Measurements from ENCODE around the gene SLC12A3.

Gene SLC12A3

GRCh38 chr16:56871172-56871593, 6.2 kb downstream of the SLC12A3 start:
- Histone ChIP-seq H3K9me3 (ENCODE audit: control insufficient read depth in 1 of 2, low read length in 2 of 2) (no peaks in the 10 kb centered on the region), H3K4me1 (ENCODE audit: control insufficient read depth in 1 of 2, insufficient read depth in 2 of 2, low read length in 2 of 2) (no peaks in the 10 kb centered on the region), H3K27me3 (ENCODE audit: low read depth, low read length) (no peaks in the 10 kb centered on the region), H3K36me3 (ENCODE audit: control insufficient read depth in 1 of 2, insufficient read depth in 2 of 2, low read length in 2 of 2) (no peaks in the 10 kb centered on the region), H3K27ac (ENCODE audit: low read length) (no peak overlapping the region), H3K4me3 (ENCODE audit: low read depth in 1 of 2, low read length in 2 of 2) (no peak overlapping the region)

GRCh38 chr16:56872863-56873391, 7.9 kb downstream of the SLC12A3 start:
- no peaks in the 10 kb centered on the region for H3K36me3 ChIP-seq (ENCODE audit: control insufficient read depth in 1 of 2, insufficient read depth in 2 of 2, low read length in 2 of 2)
- H3K27ac ChIP-seq (ENCODE audit: low read length) = no peak overlapping the region
- no peak overlapping the region for H3K4me3 ChIP-seq (ENCODE audit: low read depth in 1 of 2, low read length in 2 of 2)
- H3K27me3 ChIP-seq (ENCODE audit: low read depth, low read length) = no peaks in the 10 kb centered on the region
- H3K4me1 ChIP-seq (ENCODE audit: control insufficient read depth in 1 of 2, insufficient read depth in 2 of 2, low read length in 2 of 2) = no peaks in the 10 kb centered on the region
- H3K9me3 ChIP-seq (ENCODE audit: control insufficient read depth in 1 of 2, low read length in 2 of 2) = no peaks in the 10 kb centered on the region

- Histone ChIP-seq H3K4me1 (ENCODE audit: control insufficient read depth in 1 of 2, insufficient read depth in 2 of 2, low read length in 2 of 2) (no peaks in the 10 kb centered on the region), H3K36me3 (ENCODE audit: control insufficient read depth in 1 of 2, insufficient read depth in 2 of 2, low read length in 2 of 2) (no peaks in the 10 kb centered on the region), H3K9me3 (ENCODE audit: control insufficient read depth in 1 of 2, low read length in 2 of 2) (no peaks in the 10 kb centered on the region), H3K27ac (ENCODE audit: low read length) (no peak overlapping the region), H3K4me3 (ENCODE audit: low read depth in 1 of 2, low read length in 2 of 2) (no peak overlapping the region), H3K27me3 (ENCODE audit: low read depth, low read length) (no peaks in the 10 kb centered on the region)
These were observed 9.8 kb downstream of the SLC12A3 start for GRCh38 chr16:56874800-56875199.

- Histone ChIP-seq H3K27me3 (ENCODE audit: low read depth, low read length) (no peaks in the 10 kb centered on the region), H3K9me3 (ENCODE audit: control insufficient read depth in 1 of 2, low read length in 2 of 2) (no peaks in the 10 kb centered on the region), H3K4me1 (ENCODE audit: control insufficient read depth in 1 of 2, insufficient read depth in 2 of 2, low read length in 2 of 2) (no peaks in the 10 kb centered on the region), H3K4me3 (ENCODE audit: low read depth in 1 of 2, low read length in 2 of 2) (no peak overlapping the region), H3K27ac (ENCODE audit: low read length) (no peak overlapping the region), H3K36me3 (ENCODE audit: control insufficient read depth in 1 of 2, insufficient read depth in 2 of 2, low read length in 2 of 2) (no peaks in the 10 kb centered on the region)
These were observed 11.0 kb downstream of the SLC12A3 start for GRCh38 chr16:56876048-56876447.

GRCh38 chr16:56877486-56878182, 12.6 kb downstream of the SLC12A3 start:
- H3K27ac ChIP-seq (ENCODE audit: low read length) = no peak overlapping the region
- H3K4me3 ChIP-seq (ENCODE audit: low read depth in 1 of 2, low read length in 2 of 2) = no peak overlapping the region
- H3K4me1 ChIP-seq (ENCODE audit: control insufficient read depth in 1 of 2, insufficient read depth in 2 of 2, low read length in 2 of 2) = no peaks in the 10 kb centered on the region
- H3K36me3 ChIP-seq (ENCODE audit: control insufficient read depth in 1 of 2, insufficient read depth in 2 of 2, low read length in 2 of 2) = no peaks in the 10 kb centered on the region
- no peaks in the 10 kb centered on the region for H3K27me3 ChIP-seq (ENCODE audit: low read depth, low read length)
- H3K9me3 ChIP-seq (ENCODE audit: control insufficient read depth in 1 of 2, low read length in 2 of 2) = no peaks in the 10 kb centered on the region

GRCh38 chr16:56878282-56878854, 13.4 kb downstream of the SLC12A3 start:
- H3K4me1 ChIP-seq (ENCODE audit: control insufficient read depth in 1 of 2, insufficient read depth in 2 of 2, low read length in 2 of 2) = no peaks in the 10 kb centered on the region
- H3K27me3 ChIP-seq (ENCODE audit: low read depth, low read length) = no peaks in the 10 kb centered on the region
- no peaks in the 10 kb centered on the region for H3K9me3 ChIP-seq (ENCODE audit: control insufficient read depth in 1 of 2, low read length in 2 of 2)
- H3K4me3 ChIP-seq (ENCODE audit: low read depth in 1 of 2, low read length in 2 of 2) = no peak overlapping the region
- no peak overlapping the region for H3K27ac ChIP-seq (ENCODE audit: low read length)
- H3K36me3 ChIP-seq (ENCODE audit: control insufficient read depth in 1 of 2, insufficient read depth in 2 of 2, low read length in 2 of 2) = no peaks in the 10 kb centered on the region

- no peak overlapping the region for H3K4me3 ChIP-seq (ENCODE audit: low read depth in 1 of 2, low read length in 2 of 2)
These were observed 14.3 kb downstream of the SLC12A3 start for GRCh38 chr16:56879276-56879675.

GRCh38 chr16:56880176-56880575, 15.2 kb downstream of the SLC12A3 start:
- Histone ChIP-seq H3K4me1 (ENCODE audit: control insufficient read depth in 1 of 2, insufficient read depth in 2 of 2, low read length in 2 of 2) (no peaks in the 10 kb centered on the region), H3K36me3 (ENCODE audit: control insufficient read depth in 1 of 2, insufficient read depth in 2 of 2, low read length in 2 of 2) (no peaks in the 10 kb centered on the region), H3K27me3 (ENCODE audit: low read depth, low read length) (no peaks in the 10 kb centered on the region), H3K27ac (ENCODE audit: low read length) (no peak overlapping the region), H3K9me3 (ENCODE audit: control insufficient read depth in 1 of 2, low read length in 2 of 2) (no peaks in the 10 kb centered on the region), H3K4me3 (ENCODE audit: low read depth in 1 of 2, low read length in 2 of 2) (no peak overlapping the region)

More at GRCh38 chr16:56879276-56879675, 14.3 kb downstream of the SLC12A3 start:
- no peak overlapping the region for H3K27ac ChIP-seq (ENCODE audit: low read length)
- H3K27me3 ChIP-seq (ENCODE audit: low read depth, low read length) = no peaks in the 10 kb centered on the region
- no peaks in the 10 kb centered on the region for H3K36me3 ChIP-seq (ENCODE audit: control insufficient read depth in 1 of 2, insufficient read depth in 2 of 2, low read length in 2 of 2)
- H3K4me1 ChIP-seq (ENCODE audit: control insufficient read depth in 1 of 2, insufficient read depth in 2 of 2, low read length in 2 of 2) = no peaks in the 10 kb centered on the region
- no peaks in the 10 kb centered on the region for H3K9me3 ChIP-seq (ENCODE audit: control insufficient read depth in 1 of 2, low read length in 2 of 2)

GRCh38 chr16:56880685-56881084, 15.7 kb downstream of the SLC12A3 start:
- Histone ChIP-seq H3K4me3 (ENCODE audit: low read depth in 1 of 2, low read length in 2 of 2) (no peak overlapping the region), H3K4me1 (ENCODE audit: control insufficient read depth in 1 of 2, insufficient read depth in 2 of 2, low read length in 2 of 2) (no peaks in the 10 kb centered on the region), H3K27ac (ENCODE audit: low read length) (no peak overlapping the region), H3K27me3 (ENCODE audit: low read depth, low read length) (no peaks in the 10 kb centered on the region), H3K9me3 (ENCODE audit: control insufficient read depth in 1 of 2, low read length in 2 of 2) (no peaks in the 10 kb centered on the region), H3K36me3 (ENCODE audit: control insufficient read depth in 1 of 2, insufficient read depth in 2 of 2, low read length in 2 of 2) (no peaks in the 10 kb centered on the region)

GRCh38 chr16:56882077-56882800, 17.2 kb downstream of the SLC12A3 start:
- H3K4me3 ChIP-seq (ENCODE audit: low read depth in 1 of 2, low read length in 2 of 2) = no peak overlapping the region
- H3K27ac ChIP-seq (ENCODE audit: low read length) = no peak overlapping the region
- no peaks in the 10 kb centered on the region for H3K9me3 ChIP-seq (ENCODE audit: control insufficient read depth in 1 of 2, low read length in 2 of 2)
- H3K27me3 ChIP-seq (ENCODE audit: low read depth, low read length) = no peaks in the 10 kb centered on the region
- no peaks in the 10 kb centered on the region for H3K36me3 ChIP-seq (ENCODE audit: control insufficient read depth in 1 of 2, insufficient read depth in 2 of 2, low read length in 2 of 2)
- no peaks in the 10 kb centered on the region for H3K4me1 ChIP-seq (ENCODE audit: control insufficient read depth in 1 of 2, insufficient read depth in 2 of 2, low read length in 2 of 2)

- H3K4me1 ChIP-seq (ENCODE audit: control insufficient read depth in 1 of 2, insufficient read depth in 2 of 2, low read length in 2 of 2) = no peaks in the 10 kb centered on the region
- H3K36me3 ChIP-seq (ENCODE audit: control insufficient read depth in 1 of 2, insufficient read depth in 2 of 2, low read length in 2 of 2) = no peaks in the 10 kb centered on the region
- no peak overlapping the region for H3K4me3 ChIP-seq (ENCODE audit: low read depth in 1 of 2, low read length in 2 of 2)
- no peaks in the 10 kb centered on the region for H3K9me3 ChIP-seq (ENCODE audit: control insufficient read depth in 1 of 2, low read length in 2 of 2)
- no peak overlapping the region for H3K27ac ChIP-seq (ENCODE audit: low read length)
- no peaks in the 10 kb centered on the region for H3K27me3 ChIP-seq (ENCODE audit: low read depth, low read length)
These were observed 18.6 kb downstream of the SLC12A3 start for GRCh38 chr16:56883586-56883985.
